HepG2 (cell line): ENCODE data around the gene RACGAP1. TPM values are rescaled to one million over a fixed set of nuclear protein-coding genes. Genes with fewer than 3 reads are reported as not detected.
A peak's percentile ranks its signal among the peaks of the same experiment; 100 is the strongest.

Source experiments
- AGO1 ChIP-seq: fragments of 200-400 bp; formaldehyde crosslinking; IDR thresholded peaks from 2 replicates; pipeline ENCODE4 v1.6.1; 2017; ENCODE audit warnings: mild to moderate bottlenecking, low read depth, low read length, moderate library complexity; ENCODE audit not compliant: poor library complexity, severe bottlenecking
- ARID2 ChIP-seq: sonication (generic); formaldehyde crosslinking; IDR thresholded peaks from 2 replicates; pipeline ENCODE4 v1.8.1; 2022; ENCODE audit warnings: mild to moderate bottlenecking, missing genetic modification reagents, borderline replicate concordance
- ATF2 ChIP-seq: sonication (generic); formaldehyde crosslinking; IDR thresholded peaks from 2 replicates; pipeline ENCODE4 v1.4.0; 2020; ENCODE audit warnings: missing genetic modification reagents
- CEBPG ChIP-seq: IDR thresholded peaks from 2 replicates; pipeline ENCODE4 v1.6.1; 2016
- GATAD2A ChIP-seq: IDR thresholded peaks from 2 replicates; pipeline ENCODE4 v1.6.1; 2016
- MTF1 ChIP-seq: sonication (generic); formaldehyde crosslinking; IDR thresholded peaks from 2 replicates; pipeline ENCODE4 v1.5.0; 2020; ENCODE audit warnings: missing genetic modification reagents
- MYC ChIP-seq: sonication (generic); formaldehyde crosslinking; IDR thresholded peaks from 2 replicates; pipeline ENCODE4 v1.9.0; 2021; ENCODE audit warnings: missing genetic modification reagents, borderline replicate concordance
- PAXIP1 ChIP-seq: sonication (generic); formaldehyde crosslinking; conservative IDR thresholded peaks from 2 replicates; pipeline ENCODE4 v1.4.0; 2020; ENCODE audit warnings: mild to moderate bottlenecking, missing genetic modification reagents, moderate library complexity
- PHF20 ChIP-seq: sonication (generic); formaldehyde crosslinking; IDR thresholded peaks from 2 replicates; pipeline ENCODE4 v1.5.0; 2020; ENCODE audit warnings: mild to moderate bottlenecking, missing genetic modification reagents
- TFE3 ChIP-seq: IDR thresholded peaks from 2 replicates; pipeline ENCODE4 v1.6.1; 2016
- TSC22D2 ChIP-seq: sonication (generic); formaldehyde crosslinking; IDR thresholded peaks from 2 replicates; pipeline ENCODE4 v1.5.1; 2020; ENCODE audit warnings: missing genetic modification reagents, mild to moderate bottlenecking, borderline replicate concordance
- ZBED4 ChIP-seq: sonication (generic); formaldehyde crosslinking; IDR thresholded peaks from 2 replicates; pipeline ENCODE4 v1.4.0; 2020; ENCODE audit warnings: missing genetic modification reagents, borderline replicate concordance
- ZBTB3 ChIP-seq: sonication (generic); formaldehyde crosslinking; IDR thresholded peaks from 2 replicates; pipeline ENCODE4 v1.4.0; 2020; ENCODE audit warnings: low read depth, mild to moderate bottlenecking, moderate library complexity, missing genetic modification reagents, borderline replicate concordance
- ZEB1 ChIP-seq: IDR thresholded peaks from 2 replicates; pipeline ENCODE4 v1.6.1; 2012; ENCODE audit warnings: mild to moderate bottlenecking, low read depth, inconsistent platforms; ENCODE audit not compliant: insufficient replicate concordance
- ZMYM2 ChIP-seq: sonication (generic); formaldehyde crosslinking; IDR thresholded peaks from 2 replicates; pipeline ENCODE4 v1.8.0; 2022; ENCODE audit warnings: mild to moderate bottlenecking, missing genetic modification reagents
- ZNF260 ChIP-seq: sonication (generic); formaldehyde crosslinking; IDR thresholded peaks from 2 replicates; pipeline ENCODE4 v1.4.0; 2020; ENCODE audit warnings: missing genetic modification reagents, low read depth, mild to moderate bottlenecking, borderline replicate concordance
- ZNF674 ChIP-seq: sonication (generic); formaldehyde crosslinking; IDR thresholded peaks from 2 replicates; pipeline ENCODE4 v1.5.0; 2020; ENCODE audit warnings: low read depth, mild to moderate bottlenecking, missing genetic modification reagents
- ZNF713 ChIP-seq: sonication (generic); formaldehyde crosslinking; IDR thresholded peaks from 2 replicates; pipeline ENCODE4 v1.4.0; 2020; ENCODE audit warnings: mild to moderate bottlenecking, missing genetic modification reagents
- ZNF737 ChIP-seq: sonication (generic); formaldehyde crosslinking; IDR thresholded peaks from 2 replicates; pipeline ENCODE4 v1.5.0; 2020; ENCODE audit warnings: missing genetic modification reagents, mild to moderate bottlenecking, borderline replicate concordance
- polyA plus RNA-seq, 8 experiments: library from polyadenylated mRNA; depleted of rRNA in 3 of 8; stranded (reverse) in 7 of 8; unstranded in 1 of 8; fragments of >200 nt; fragmentation: Illumina TruSeq in 4 of 8; extraction: Trizol in 4 of 8; gene quantifications; 2 replicates each; pipeline versions ENCODE4 v1.2.1 to v1.2.3, GENCODE V29; 2011 to 2016; ENCODE audit warnings: low read depth in 4 of 8, missing spikeins in 1 of 8, mixed read lengths in 1 of 8; ENCODE audit not compliant: insufficient read depth in 1 of 8
- total RNA-seq, 5 experiments: library from RNA; depleted of rRNA; stranded (reverse); fragments of >200 nt; fragmentation: Illumina TruSeq; extraction: Trizol; gene quantifications; 2 replicates each; pipeline ENCODE4 v1.2.3, GENCODE V29; 2016; ENCODE audit warnings: low read depth in 1 of 5

The RACGAP1 gene
- total and polyA plus RNA-seq, 2 of the 13 experiments (the other 11 are each of a cell fraction or from before 2014, with no cell fraction given): 16.7 to 57.9 TPM

- no peak for TF ChIP-seq ZNF260 (CRISPR knock-in tag)
- TF ChIP-seq ATF2: no peak
- TF ChIP-seq GATAD2A: peak; percentile 67
- no peak for TF ChIP-seq MTF1 (CRISPR knock-in tag)
- TF ChIP-seq ZEB1: no peak
- no peak for TF ChIP-seq ZMYM2 (CRISPR knock-in tag)
- TF ChIP-seq ZNF737 (CRISPR knock-in tag): no peak
- no peak for TF ChIP-seq ZNF674
- no peak for TF ChIP-seq ZNF713 (CRISPR knock-in tag)
- no peak for TF ChIP-seq CEBPG (CRISPR knock-in tag)
- TF ChIP-seq TFE3 (CRISPR knock-in tag): no peak
- TF ChIP-seq PAXIP1: peak; percentile 68
- TF ChIP-seq ARID2 (CRISPR knock-in tag): no peak
- TF ChIP-seq TSC22D2 (CRISPR knock-in tag): no peak
- TF ChIP-seq MYC (CRISPR knock-in tag): no peak
- no peak for TF ChIP-seq ZBTB3 (CRISPR knock-in tag)
- no peak for TF ChIP-seq PHF20
- no peak for TF ChIP-seq AGO1
- TF ChIP-seq ZBED4 (CRISPR knock-in tag): no peak
Measured at GRCh38 chr12:49980501-49981349, 44.6 kb downstream of the RACGAP1 start (continued).
